Heart left ventricle (tissue), 16 donors: Measurements from ENCODE around the gene PBX1. TPM values are rescaled to one million over a fixed set of nuclear protein-coding genes. Genes with fewer than 3 reads are reported as not detected.

Source experiments
- ATAC-seq, 4 donors: fragments of 200-7000 bp; cut with Tn5 transposase; one replicate each; pipeline ENCODE4 v1.9.1; 2020 to 2022; ENCODE audit warnings: moderate library complexity in 4 of 4, mild to moderate bottlenecking in 3 of 4, moderate number of reproducible peaks in 1 of 4
- DNase-seq, 5 donors: peaks; one replicate each; pipeline ENCODE4 v3.0.0-alpha.2; 2020
- H3K27ac ChIP-seq, 12 donors: fragments of 200-600 bp; sonication (generic) in 4 of 12; one replicate each; pipeline versions ENCODE4 v1.5.0 to v1.8.0; 2016 to 2022; ENCODE audit warnings: mild to moderate bottlenecking in 2 of 12
- H3K27me3 ChIP-seq, 9 donors: fragments of 200-600 bp; sonication (generic) in 2 of 9; one replicate each; pipeline versions ENCODE4 v1.5.1 to v1.8.0; 2016 to 2022; ENCODE audit warnings: mild to moderate bottlenecking in 3 of 9
- H3K36me3 ChIP-seq, 9 donors: fragments of 200-600 bp; sonication (generic) in 2 of 9; one replicate each; pipeline versions ENCODE4 v1.5.0 to v1.8.0; 2018 to 2022; ENCODE audit warnings: mild to moderate bottlenecking in 2 of 9
- H3K4me1 ChIP-seq, 12 donors: fragments of 200-600 bp; sonication (generic) in 4 of 12; one replicate each; pipeline versions ENCODE4 v1.5.0 to v1.8.0; 2016 to 2022; ENCODE audit warnings: mild to moderate bottlenecking in 3 of 12
- H3K4me3 ChIP-seq, 12 donors: fragments of 200-600 bp; sonication (generic) in 4 of 12; one replicate each; pipeline versions ENCODE4 v1.5.0 to v1.8.0; 2017 to 2022; ENCODE audit warnings: mild to moderate bottlenecking in 9 of 12, moderate library complexity in 4 of 12
- H3K9me3 ChIP-seq, 12 donors: fragments of 200-600 bp; sonication (generic) in 4 of 12; one replicate each; pipeline versions ENCODE4 v1.5.0 to v1.8.0; 2016 to 2022; ENCODE audit warnings: mild to moderate bottlenecking in 1 of 12
- CTCF ChIP-seq, 12 donors: fragments of 200-600 bp; sonication (generic) in 4 of 12; IDR thresholded peaks; one replicate each; pipeline versions ENCODE4 v1.5.0 to v1.8.0; 2018 to 2022; ENCODE audit warnings: antibody characterized with exemption in 12 of 12, mild to moderate bottlenecking in 5 of 12
- POLR2A ChIP-seq, 2 donors: fragments of 450-650 bp; IDR thresholded peaks; one replicate each; pipeline ENCODE4 v1.6.1; 2017; ENCODE audit warnings: antibody characterized with exemption in 2 of 2, mild to moderate bottlenecking in 2 of 2, moderate library complexity in 2 of 2
- WGBS, 4 donors: extraction: QIAGEN DNeasy Blood & Tissue Kit in 2 of 4; methylation state at CpG; one replicate each; pipeline versions ENCODE4 v1.1.5 to v1.1.7; 2013 to 2018; 5-methylcytosine and 5-hydroxymethylcytosine counted together
- intact Hi-C, 10 donors: fragments of 100-400 bp; cut with DNase I; formaldehyde crosslinking; loops; one replicate each; pipeline versions ENCODE4 v1.11.1 to v1.14.2; 2022
- polyA plus RNA-seq, 2 donors: library from polyadenylated mRNA; stranded (reverse); fragments of 200-250 nt; gene quantifications; one replicate each; pipeline ENCODE4 v1.2.3, GENCODE V29; 2013
- total RNA-seq, 9 donors: library from RNA; depleted of rRNA in 2 of 9; stranded (reverse); fragments of >200 nt in 2 of 9; fragmentation: NEBNext Ultra II Directional in 3 of 9; extraction: Animal tissue kit (Norgen Biotek cat#: 25700) in 3 of 9; gene quantifications; one replicate each; pipeline versions ENCODE4 v1.1.0 to v1.2.4, GENCODE V29; 2016 to 2023
- donor health status: ischemic (EF 13 %, LVEDD 7.1; RV severe dilation, severe dysfunction).
- donor health status: healthy with polysubstance abuse.
- donor health status: DM: no; HTN: yes; CAD: no.
- donor health status: DM: no; HTN: no; CAD: no.
- donor health status: ischemic (EF 25% LVEDD 6.9; RV normal size, moderate dysfunction).
- donor health status: ischemic (EF 25% LVEDD 5.7; RV mildly dilated, moderate dysfunction).
- donor health status: healthy.
- donor health status: DM: yes; HTN: yes; CAD: no.
- donor health status: ischemic (EF 35%, LVEDD 5.7; RV mildly dilated, moderate dysfunction).
- donor health status: nonischemic (EF 11% LVEDD 7.7; RV severe dilation, severe dysfunction).
- donor health status: DM: yes; HTN: yes; CAD: no.
- donor health status: PGD.
- donor health status: ischemic (EF 29% LVEDD 5.4; RV normal size, mild dysfunction).
- donor health status: nonischemic (EF 23%, LVEDD 6.1; RV moderate dilation, normal function).

The PBX1 gene
- total and polyA plus RNA-seq, 11 donors: 15.2 to 78.2 (median 59.1) TPM

DNA sequence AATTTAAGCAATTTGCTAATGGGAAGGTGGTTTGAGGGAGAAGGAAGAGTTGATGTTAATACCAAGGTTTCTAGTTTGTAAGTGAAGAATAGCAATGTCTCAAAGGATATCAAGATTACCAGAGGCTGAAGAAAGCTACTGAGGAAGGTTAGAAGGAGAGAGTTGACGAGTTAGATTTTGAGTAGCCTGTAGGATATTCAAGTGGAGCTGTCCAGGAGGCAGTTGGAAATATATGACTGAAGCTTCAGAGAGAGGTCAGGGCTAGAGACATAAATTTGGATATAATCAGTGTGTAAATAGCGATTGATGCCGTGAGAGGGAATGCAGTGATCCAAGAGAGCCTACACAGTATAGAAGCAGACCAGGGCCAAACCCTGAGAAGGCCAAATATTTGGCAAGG, 48.4 kb downstream of the PBX1 start:
- ATAC-seq (no peak), DNase-seq (no peak)
- TF ChIP-seq CTCF (IDR thresholded peaks at IDR 0.05): no peak
- no peak for TF ChIP-seq POLR2A (IDR thresholded peaks at IDR 0.05)
- no peak overlapping the region for H3K4me3 ChIP-seq
- no peaks in the 10 kb centered on the region for H3K9me3 ChIP-seq
- peaks cover 5 to 77% (median 50%) of the 10 kb centered on the region in 12 donors for H3K4me1 ChIP-seq
- H3K27me3 ChIP-seq: no peaks in the 10 kb centered on the region
- 72 to 82% (median 75%) methylated on average over 3 of the region's 3 CpGs for WGBS, 4 donors
- intact Hi-C loops: loop anchor here in 3 of 10 donors (5.0 kb wide), 1 partner anchor 45 kb away; no protein-coding TSS in a partner anchor
- H3K36me3 ChIP-seq: peaks cover 0 to 5% (median 0%) of the 10 kb centered on the region in 9 donors
- no peak overlapping the region for H3K27ac ChIP-seq

GRCh38 chr1:164608651-164609057, 49.7 kb downstream of the PBX1 start:
- intact Hi-C loops: loop anchor here in 3 of 10 donors (5.0 kb wide), 1 partner anchor 46 kb away; no protein-coding TSS in a partner anchor
- TF ChIP-seq POLR2A (IDR thresholded peaks at IDR 0.05) (no peak), CTCF (IDR thresholded peaks at IDR 0.05) (no peak)

GRCh38 chr1:164609089-164609488, 50.1 kb downstream of the PBX1 start:
- intact Hi-C loops: loop anchor here in 3 of 10 donors (5.0 kb wide), 1 partner anchor 47 kb away; no protein-coding TSS in a partner anchor
- Histone ChIP-seq H3K27me3 (no peaks in the 10 kb centered on the region), H3K4me1 (peaks cover 5 to 83% (median 51%) of the 10 kb centered on the region in 12 donors), H3K27ac (peak overlapping the region in 11 of 12 donors; percentile 3 to 74 (median 43)), H3K4me3 (no peak overlapping the region), H3K36me3 (peaks cover 0 to 5% (median 0%) of the 10 kb centered on the region in 9 donors), H3K9me3 (no peaks in the 10 kb centered on the region)
- ATAC-seq (no peak), DNase-seq (peak in 1 of 5 donors; percentile 56)
- no peak for TF ChIP-seq POLR2A (IDR thresholded peaks at IDR 0.05)
- no peak for TF ChIP-seq CTCF (IDR thresholded peaks at IDR 0.05)
- WGBS, 4 donors: 66 to 75% (median 69%) methylated on average over 3 of the region's 3 CpGs

More at GRCh38 chr1:164608651-164609057, 49.7 kb downstream of the PBX1 start:
- peak overlapping the region in 8 of 12 donors; percentile 3 to 74 (median 46) for H3K27ac ChIP-seq
- peaks cover 0 to 5% (median 0%) of the 10 kb centered on the region in 9 donors for H3K36me3 ChIP-seq
- ATAC-seq (peak in 1 of 4 donors; percentile 19), DNase-seq (no peak)
- H3K4me1 ChIP-seq: peaks cover 5 to 79% (median 50%) of the 10 kb centered on the region in 12 donors
- H3K9me3 ChIP-seq: no peaks in the 10 kb centered on the region
- H3K4me3 ChIP-seq: no peak overlapping the region
- no peaks in the 10 kb centered on the region for H3K27me3 ChIP-seq

DNA sequence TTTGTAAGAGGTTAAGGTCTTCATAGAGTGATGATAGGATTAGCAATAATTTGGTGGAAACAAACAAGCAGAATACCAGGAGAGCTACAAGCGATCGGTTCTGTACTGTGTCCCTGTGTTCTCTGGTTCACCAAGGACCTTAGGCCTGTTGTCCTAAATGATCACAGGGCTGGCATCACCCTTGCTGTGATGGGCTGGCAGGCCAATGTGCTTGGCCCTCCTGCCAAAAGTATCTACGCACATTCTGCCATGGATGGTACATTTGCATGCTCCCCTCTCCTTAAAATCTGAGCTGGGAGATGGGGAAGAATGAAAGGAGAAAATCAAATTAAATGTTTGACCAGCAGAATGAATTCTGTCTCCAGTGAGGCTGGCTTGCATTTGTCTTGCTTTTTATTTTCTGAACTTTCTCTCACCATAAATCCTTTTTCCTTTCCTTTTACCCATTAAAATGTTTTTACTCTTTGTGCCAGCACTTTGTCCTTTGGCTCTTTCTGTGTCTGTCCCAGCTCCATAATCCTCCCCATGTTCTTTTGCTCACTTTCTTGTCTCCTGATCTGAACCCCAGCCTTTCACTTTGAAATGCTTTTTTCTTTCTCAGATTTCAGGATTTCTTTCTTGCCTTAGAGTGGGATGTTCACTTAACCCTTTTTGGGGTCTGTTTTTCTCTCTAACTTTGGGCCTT, 51.7 kb downstream of the PBX1 start:
- H3K4me1 ChIP-seq: peaks cover 5 to 89% (median 51%) of the 10 kb centered on the region in 12 donors
- H3K9me3 ChIP-seq: no peaks in the 10 kb centered on the region
- intact Hi-C loops: loop anchor here in 5 of 10 donors (5.0 to 10.0 kb wide), 7 partner anchors 46 to 1076 kb away; no protein-coding TSS in a partner anchor
- peak; percentile 82 to 89 (median 84) for ATAC-seq
- H3K27ac ChIP-seq: peak overlapping the region in 11 of 12 donors; percentile 25 to 76 (median 51)
- no peaks in the 10 kb centered on the region for H3K27me3 ChIP-seq
- no peaks in the 10 kb centered on the region for H3K36me3 ChIP-seq
- no peak overlapping the region for H3K4me3 ChIP-seq
- WGBS, 4 donors: 62 to 71% (median 64%) methylated on average over 3 of the region's 3 CpGs
- DNase-seq: peak in 3 of 5 donors; percentile 32 to 72 (median 51)
- TF ChIP-seq CTCF (IDR thresholded peaks at IDR 0.05) (no peak), POLR2A (IDR thresholded peaks at IDR 0.05) (no peak)
